GM12864 (cell line): ENCODE data around the gene ETS1.

ENCODE experiments used
- DNase-seq: peaks from one replicate; pipeline ENCODE4 v3.0.0-alpha.2; 2011; ENCODE audit warnings: low read depth
- H3K4me3 ChIP-seq: 2 replicates; pipeline ENCODE4 v1.5.1; 2011; ENCODE audit warnings: mild to moderate bottlenecking, low read depth, low read length, control low read depth
- TF ChIP-seq, protein P1 (sequence below): IDR thresholded peaks from 2 replicates; pipeline ENCODE4 v1.5.1; 2011; ENCODE audit warnings: low read depth, mild to moderate bottlenecking, moderate library complexity, low read length, control low read depth, inconsistent platforms; ENCODE audit errors: missing control alignments

ETS1 gene

DNA sequence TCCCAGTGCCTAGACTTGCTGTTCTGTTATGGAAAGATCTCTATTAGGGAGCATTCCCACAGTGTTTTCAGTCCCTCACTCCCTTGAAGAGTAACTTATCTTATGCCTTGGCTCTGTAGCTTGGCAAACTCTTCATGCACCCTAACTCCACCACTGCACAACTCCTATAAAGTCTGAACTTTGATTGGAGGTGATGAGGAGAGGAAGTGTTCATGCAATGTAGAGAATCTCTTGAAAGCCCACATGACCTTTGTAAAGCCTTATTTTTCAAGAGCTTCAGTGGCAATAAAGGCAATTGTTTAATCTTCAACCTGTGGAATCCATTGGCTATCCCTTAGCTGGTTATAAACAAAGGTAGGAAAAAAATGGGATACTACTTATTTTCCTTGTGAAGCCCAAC lies 176.2 kb downstream of the ETS1 start:
- TF ChIP-seq, protein P1, sequence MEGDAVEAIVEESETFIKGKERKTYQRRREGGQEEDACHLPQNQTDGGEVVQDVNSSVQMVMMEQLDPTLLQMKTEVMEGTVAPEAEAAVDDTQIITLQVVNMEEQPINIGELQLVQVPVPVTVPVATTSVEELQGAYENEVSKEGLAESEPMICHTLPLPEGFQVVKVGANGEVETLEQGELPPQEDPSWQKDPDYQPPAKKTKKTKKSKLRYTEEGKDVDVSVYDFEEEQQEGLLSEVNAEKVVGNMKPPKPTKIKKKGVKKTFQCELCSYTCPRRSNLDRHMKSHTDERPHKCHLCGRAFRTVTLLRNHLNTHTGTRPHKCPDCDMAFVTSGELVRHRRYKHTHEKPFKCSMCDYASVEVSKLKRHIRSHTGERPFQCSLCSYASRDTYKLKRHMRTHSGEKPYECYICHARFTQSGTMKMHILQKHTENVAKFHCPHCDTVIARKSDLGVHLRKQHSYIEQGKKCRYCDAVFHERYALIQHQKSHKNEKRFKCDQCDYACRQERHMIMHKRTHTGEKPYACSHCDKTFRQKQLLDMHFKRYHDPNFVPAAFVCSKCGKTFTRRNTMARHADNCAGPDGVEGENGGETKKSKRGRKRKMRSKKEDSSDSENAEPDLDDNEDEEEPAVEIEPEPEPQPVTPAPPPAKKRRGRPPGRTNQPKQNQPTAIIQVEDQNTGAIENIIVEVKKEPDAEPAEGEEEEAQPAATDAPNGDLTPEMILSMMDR = no peak
- no peak for DNase-seq
- H3K4me3 ChIP-seq = no peak overlapping the region

DNA sequence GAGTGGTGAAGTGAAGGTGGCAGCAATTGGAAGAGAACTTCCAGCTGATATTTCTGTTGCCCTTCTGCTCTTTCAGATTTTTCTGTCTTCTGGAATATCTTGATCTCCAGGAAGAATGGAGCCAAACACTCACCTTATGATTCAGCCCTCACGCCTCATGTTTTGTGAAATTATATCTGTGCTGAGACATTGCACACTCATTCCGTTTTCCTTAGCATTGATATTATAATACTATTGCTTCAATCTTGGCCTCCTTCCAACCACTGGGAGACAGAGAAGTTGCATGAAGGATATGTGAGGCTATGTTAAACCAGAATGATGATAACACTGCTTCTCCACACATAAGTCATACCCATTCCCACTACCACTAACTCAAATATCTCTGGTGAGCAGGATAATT lies 177.9 kb downstream of the ETS1 start:
- TF ChIP-seq, protein P1 = no peak
- DNase-seq = no peak
- H3K4me3 ChIP-seq = no peak overlapping the region
